SU-DHL-6 (cell line): ENCODE data around the gene CAMK2D.

Experiments
- H2AFZ ChIP-seq: fragments of 200-600 bp; sonication (generic); 2 replicates; pipeline ENCODE4 v1.6.1; 2014; ENCODE audit warnings: low read depth, mild to moderate bottlenecking, moderate library complexity, mixed read lengths, antibody characterized with exemption, low read length; ENCODE audit not compliant: severe bottlenecking
- H3F3A ChIP-seq: fragments of 200-600 bp; shearing (Covaris generic); 2 replicates; pipeline ENCODE4 v1.6.0; 2016; ENCODE audit warnings: antibody characterized with exemption, mild to moderate bottlenecking; ENCODE audit not compliant: insufficient read depth
- H3K27ac ChIP-seq: fragments of 200-600 bp; sonication (generic); 2 replicates; pipeline ENCODE4 v1.5.1; 2016; ENCODE audit warnings: low read depth, mild to moderate bottlenecking, low read length, moderate library complexity, mixed read lengths
- H3K27me3 ChIP-seq: fragments of 200-600 bp; sonication (generic), shearing (Covaris generic); 2 replicates; pipeline ENCODE4 v1.6.0; 2014; ENCODE audit warnings: mild to moderate bottlenecking, low read length
- H3K36me3 ChIP-seq: fragments of 200-600 bp; sonication (generic); 2 replicates; pipeline ENCODE4 v1.6.1; 2014; ENCODE audit warnings: mild to moderate bottlenecking, low read length, mixed read lengths
- H3K4me2 ChIP-seq: fragments of 300-600, 200-600 bp; shearing (Covaris generic), sonication (generic); 2 replicates; pipeline ENCODE4 v1.6.0; 2014; ENCODE audit warnings: low read length, low read depth, mild to moderate bottlenecking; ENCODE audit not compliant: poor library complexity, severe bottlenecking
- H3K4me3 ChIP-seq: fragments of 200-600 bp; sonication (generic); 2 replicates; pipeline ENCODE4 v1.5.1; 2014; ENCODE audit warnings: antibody characterized with exemption, low read length, mild to moderate bottlenecking, mixed read lengths; ENCODE audit not compliant: insufficient read depth, poor library complexity, severe bottlenecking
- H3K79me2 ChIP-seq: fragments of 200-600 bp; sonication (generic); 2 replicates; pipeline ENCODE4 v1.6.1; 2014; ENCODE audit warnings: mild to moderate bottlenecking, low read length, moderate library complexity; ENCODE audit not compliant: insufficient read depth
- H3K9ac ChIP-seq: fragments of 200-600 bp; sonication (generic); 2 replicates; pipeline ENCODE4 v1.7.0; 2014; ENCODE audit warnings: mild to moderate bottlenecking, low read length
- H3K9me2 ChIP-seq: fragments of 200-600 bp; sonication (generic); replicated peaks from 2 replicates; pipeline ENCODE4 v1.6.1; 2014; ENCODE audit warnings: low read length; ENCODE audit not compliant: insufficient read depth
- H3K9me3 ChIP-seq: fragments of 200-600 bp; sonication (generic); 2 replicates; pipeline ENCODE4 v1.6.1; 2014; ENCODE audit warnings: low read length, mixed read lengths; ENCODE audit not compliant: insufficient read depth
- H4K20me1 ChIP-seq: fragments of 200-600 bp; sonication (generic); 2 replicates; pipeline ENCODE4 v1.6.1; 2014; ENCODE audit warnings: low read depth, mild to moderate bottlenecking, antibody characterized with exemption, low read length, moderate library complexity, mixed read lengths
- CTCF ChIP-seq: fragments of 200-600 bp; sonication (generic); IDR thresholded peaks from one replicate; pipeline ENCODE4 v1.5.1; 2017; ENCODE audit warnings: antibody characterized with exemption, mild to moderate bottlenecking, low read length, moderate library complexity; ENCODE audit not compliant: insufficient read depth, poor library complexity, severe bottlenecking
- EZH2phosphoT487 ChIP-seq: fragments of 200-600 bp; sonication (generic), shearing (Covaris generic); conservative IDR thresholded peaks from 2 replicates; pipeline ENCODE4 v1.6.1; 2018; ENCODE audit warnings: mild to moderate bottlenecking, antibody characterized with exemption, low read length, moderate library complexity, mixed read lengths

CAMK2D gene

GRCh38 chr4:113718252-113718651, 43.3 kb downstream of the CAMK2D start:
- no peak overlapping the region for H3K4me2 ChIP-seq
- no peaks in the 10 kb centered on the region for H3K9me2 ChIP-seq
- no peaks in the 10 kb centered on the region for H3K79me2 ChIP-seq
- H3F3A ChIP-seq: no peaks in the 10 kb centered on the region
- no peak overlapping the region for H3K27ac ChIP-seq
- H3K36me3 ChIP-seq: no peaks in the 10 kb centered on the region
- H3K9me3 ChIP-seq: no peaks in the 10 kb centered on the region
- no peak overlapping the region for H2AFZ ChIP-seq
- no peak overlapping the region for H3K9ac ChIP-seq
- H3K27me3 ChIP-seq: no peaks in the 10 kb centered on the region
- H3K4me3 ChIP-seq: no peak overlapping the region
- no peaks in the 10 kb centered on the region for H4K20me1 ChIP-seq
- TF ChIP-seq CTCF: no peak
- no peak for TF ChIP-seq EZH2phosphoT487

GRCh38 chr4:113711883-113712662, 49.5 kb downstream of the CAMK2D start:
- H3F3A ChIP-seq: no peaks in the 10 kb centered on the region
- TF ChIP-seq EZH2phosphoT487 (no peak), CTCF (no peak)
- H3K27me3 ChIP-seq: no peaks in the 10 kb centered on the region
- no peak overlapping the region for H3K27ac ChIP-seq
- no peaks in the 10 kb centered on the region for H4K20me1 ChIP-seq
- H3K9me2 ChIP-seq: no peaks in the 10 kb centered on the region
- H3K36me3 ChIP-seq: no peaks in the 10 kb centered on the region
- H3K4me3 ChIP-seq: no peak overlapping the region
- H3K9ac ChIP-seq: no peak overlapping the region
- no peaks in the 10 kb centered on the region for H3K79me2 ChIP-seq
- no peaks in the 10 kb centered on the region for H3K9me3 ChIP-seq
- H2AFZ ChIP-seq: no peak overlapping the region
- H3K4me2 ChIP-seq: no peak overlapping the region

- TF ChIP-seq EZH2phosphoT487: no peak
- no peak for TF ChIP-seq CTCF
- H3K4me3 ChIP-seq: no peak overlapping the region
- no peak overlapping the region for H2AFZ ChIP-seq
- no peaks in the 10 kb centered on the region for H3F3A ChIP-seq
- H3K79me2 ChIP-seq: no peaks in the 10 kb centered on the region
- no peaks in the 10 kb centered on the region for H3K9me3 ChIP-seq
- H4K20me1 ChIP-seq: no peaks in the 10 kb centered on the region
- H3K9me2 ChIP-seq: no peaks in the 10 kb centered on the region
- no peaks in the 10 kb centered on the region for H3K36me3 ChIP-seq
- no peak overlapping the region for H3K4me2 ChIP-seq
- no peak overlapping the region for H3K27ac ChIP-seq
- no peaks in the 10 kb centered on the region for H3K27me3 ChIP-seq
- no peak overlapping the region for H3K9ac ChIP-seq
Observed at GRCh38 chr4:113708250-113708649, 53.3 kb downstream of the CAMK2D start.
